HepG2 (cell line): ENCODE measurements around the gene MAP2K7. TPM values are rescaled to one million over a fixed set of nuclear protein-coding genes. Genes with fewer than 3 reads are reported as not detected.

ENCODE experiments used
- ATAC-seq: fragments of 200-7000 bp; cut with Tn5 transposase; 3 replicates; pipeline ENCODE4 v1.9.1; 2020; ENCODE audit warnings: mild to moderate bottlenecking, moderate library complexity
- BruUV-seq: library from RNA; stranded (reverse); fragments of 400-500 nt; replicated peaks from 2 replicates; lab custom pipeline; 2021; lab: Mats Ljungman, UMichigan
- CTCF ChIA-PET: fragments of 300-600 bp; formaldehyde crosslinking; extraction: SDS; loops from one replicate; lab custom pipeline; 2021; ENCODE audit warnings: low total read pairs, inconsistent platforms, low intra/inter-chr PET ratio; lab: Yijun Ruan, JAX
- POLR2A ChIA-PET: fragments of 350-600 bp; sonication (Branson Sonifier 250); formaldehyde crosslinking; loops from one replicate; lab custom pipeline; 2020; ENCODE audit warnings: antibody characterized with exemption, inconsistent platforms; lab: Yijun Ruan, JAX
- DNase-seq: peaks from one replicate; pipeline ENCODE4 v3.0.0-alpha.2; 2015; ENCODE audit warnings: low spot score
- FAIRE-seq: peaks from 3 replicates; lab custom pipeline; 2011; peaks lifted over from hg19 to GRCh38; lab: Jason Lieb, UNC
- H2AFZ ChIP-seq: one replicate; pipeline ENCODE4 v1.6.1; 2011; ENCODE audit warnings: low read length, inconsistent platforms
- H3K27ac ChIP-seq: fragments of 300-600 bp; 3 replicates; pipeline ENCODE4 v1.8.0; 2011; ENCODE audit warnings: mixed run types, mild to moderate bottlenecking, mixed read lengths, low read length, inconsistent platforms; ENCODE audit not compliant: insufficient read depth; ENCODE audit errors: extremely low read length
- H3K27me3 ChIP-seq, 2 experiments: fragments of 200-600 bp in 1 of 2; 2 replicates in 1 of 2; 3 replicates in 1 of 2; pipeline versions ENCODE4 v1.6.0 to v1.8.0; 2011; ENCODE audit warnings: low read length in 2 of 2, mild to moderate bottlenecking in 2 of 2, moderate library complexity in 2 of 2, inconsistent platforms in 1 of 2; ENCODE audit not compliant: insufficient read depth in 2 of 2, control insufficient read depth in 1 of 2
- H3K36me3 ChIP-seq, 2 experiments: fragments of 200-600 bp in 1 of 2; replicated peaks in 1 of 2; 2 replicates in 1 of 2; 3 replicates in 1 of 2; pipeline versions ENCODE4 v1.5.1 to v1.8.0; 2011; ENCODE audit warnings: low read length in 2 of 2, inconsistent platforms in 1 of 2; ENCODE audit not compliant: insufficient read depth in 2 of 2, control insufficient read depth in 1 of 2
- H3K4me1 ChIP-seq: 2 replicates; pipeline ENCODE4 v1.5.1; 2012; ENCODE audit warnings: low read length, inconsistent platforms; ENCODE audit not compliant: insufficient read depth
- H3K4me2 ChIP-seq: 2 replicates; pipeline ENCODE4 v1.6.0; 2011; ENCODE audit warnings: low read depth, low read length, inconsistent platforms
- H3K4me3 ChIP-seq, 3 experiments: fragments of 200-600 bp in 1 of 3; sonication (generic), shearing (Covaris generic) in 1 of 3; replicated peaks in 1 of 3; 2 replicates each; pipeline ENCODE4 v1.5.1; 2011 to 2016; ENCODE audit warnings: low read length in 3 of 3, inconsistent platforms in 2 of 3, low read depth in 2 of 3, mild to moderate bottlenecking in 2 of 3, control low read depth in 1 of 3, mixed read lengths in 1 of 3; ENCODE audit not compliant: insufficient read depth in 1 of 3
- H3K79me2 ChIP-seq: one replicate; pipeline ENCODE4 v1.6.1; 2011; ENCODE audit warnings: low read length, inconsistent platforms; ENCODE audit not compliant: insufficient read depth
- H3K9ac ChIP-seq: 2 replicates; pipeline ENCODE4 v1.6.0; 2011; ENCODE audit warnings: mild to moderate bottlenecking, low read depth, low read length, inconsistent platforms; ENCODE audit not compliant: insufficient read depth
- H3K9me3 ChIP-seq: 2 replicates; pipeline ENCODE4 v1.5.1; 2012; ENCODE audit warnings: mild to moderate bottlenecking, low read length
- H4K20me1 ChIP-seq: 2 replicates; pipeline ENCODE4 v1.6.0; 2011; ENCODE audit warnings: inconsistent platforms, mild to moderate bottlenecking, low read length, moderate library complexity; ENCODE audit not compliant: insufficient read depth
- ATF7-NPFF ChIP-seq: sonication (generic); formaldehyde crosslinking; IDR thresholded peaks from 2 replicates; pipeline ENCODE4 v1.8.1; 2023; ENCODE audit warnings: mild to moderate bottlenecking, low read depth, missing genetic modification reagents, moderate library complexity
- CEBPG ChIP-seq: IDR thresholded peaks from 2 replicates; pipeline ENCODE4 v1.6.1; 2016
- ESRRA ChIP-seq: sonication (generic); formaldehyde crosslinking; IDR thresholded peaks from 2 replicates; pipeline ENCODE4 v1.5.1; 2020; ENCODE audit warnings: mild to moderate bottlenecking, low read depth, missing genetic modification reagents
- MYC ChIP-seq: sonication (generic); formaldehyde crosslinking; IDR thresholded peaks from 2 replicates; pipeline ENCODE4 v1.9.0; 2021; ENCODE audit warnings: missing genetic modification reagents, borderline replicate concordance
- NCOA1 ChIP-seq: sonication (generic); formaldehyde crosslinking; IDR thresholded peaks from 2 replicates; pipeline ENCODE4 v1.9.0; 2021; ENCODE audit warnings: missing genetic modification reagents
- SMARCC2 ChIP-seq: fragments of 450-650 bp; IDR thresholded peaks from 2 replicates; pipeline ENCODE4 v1.6.1; 2017; ENCODE audit warnings: antibody characterized with exemption, mild to moderate bottlenecking
- SP1 ChIP-seq, 2 experiments: fragments of 450-650 bp in 1 of 2; sonication (generic) in 1 of 2; formaldehyde crosslinking in 1 of 2; IDR thresholded peaks; 2 replicates each; pipeline versions ENCODE4 v1.4.0 to v1.6.1; 2016 to 2020; ENCODE audit warnings: missing genetic modification reagents in 1 of 2
- ZKSCAN8 ChIP-seq: IDR thresholded peaks from 2 replicates; pipeline ENCODE4 v1.6.1; 2016; ENCODE audit warnings: borderline replicate concordance, missing genetic modification reagents, missing compliant biosample characterization
- ZNF224 ChIP-seq: sonication (generic); formaldehyde crosslinking; IDR thresholded peaks from 2 replicates; pipeline ENCODE4 v1.5.0; 2020; ENCODE audit warnings: mild to moderate bottlenecking, missing genetic modification reagents
- ZNF263 ChIP-seq: sonication (generic); formaldehyde crosslinking; IDR thresholded peaks from 2 replicates; pipeline ENCODE4 v1.4.0; 2020; ENCODE audit warnings: missing genetic modification reagents
- ZNF672 ChIP-seq: sonication (generic); formaldehyde crosslinking; IDR thresholded peaks from 2 replicates; pipeline ENCODE4 v1.8.1; 2022; ENCODE audit warnings: missing genetic modification reagents
- ZNF780A ChIP-seq: sonication (generic); formaldehyde crosslinking; IDR thresholded peaks from 2 replicates; pipeline ENCODE4 v1.8.0; 2022; ENCODE audit warnings: mild to moderate bottlenecking, missing genetic modification reagents, moderate library complexity
- ZNF891 ChIP-seq: sonication (generic); formaldehyde crosslinking; IDR thresholded peaks from 2 replicates; pipeline ENCODE4 v1.5.0; 2020; ENCODE audit warnings: mild to moderate bottlenecking, missing genetic modification reagents
- WGBS: methylation state at CpG from one replicate; pipeline ENCODE4 v1.1.6; 2017; ENCODE audit warnings: low lambda C conversion rate; 5-methylcytosine and 5-hydroxymethylcytosine counted together
- in situ Hi-C: cut with HindIII; loops from 2 replicates; pipeline ENCODE4 v1.10.0; 2017; ENCODE audit warnings: low pct_unique_long_range_greater_than_20kb; ENCODE audit not compliant: extremely low pct_ligation_motif_present
- intact Hi-C: fragments of 100-400 bp; cut with micrococcal nuclease; formaldehyde crosslinking; loops from one replicate; pipeline ENCODE4 v1.10.0; 2022; ENCODE audit not compliant: unreplicated experiment
- polyA plus RNA-seq, 8 experiments: library from polyadenylated mRNA; depleted of rRNA in 3 of 8; stranded (reverse) in 7 of 8; unstranded in 1 of 8; fragments of >200 nt; fragmentation: Illumina TruSeq in 4 of 8; extraction: Trizol in 4 of 8; gene quantifications; 2 replicates each; pipeline versions ENCODE4 v1.2.1 to v1.2.3, GENCODE V29; 2011 to 2016; ENCODE audit warnings: low read depth in 4 of 8, missing spikeins in 1 of 8, mixed read lengths in 1 of 8; ENCODE audit not compliant: insufficient read depth in 1 of 8
- total RNA-seq, 5 experiments: library from RNA; depleted of rRNA; stranded (reverse); fragments of >200 nt; fragmentation: Illumina TruSeq; extraction: Trizol; gene quantifications; 2 replicates each; pipeline ENCODE4 v1.2.3, GENCODE V29; 2016; ENCODE audit warnings: low read depth in 1 of 5
- TF ChIP-seq, protein P1 (sequence below): sonication (generic); formaldehyde crosslinking; IDR thresholded peaks from 2 replicates; pipeline ENCODE4 v1.5.1; 2020; ENCODE audit warnings: mild to moderate bottlenecking, missing genetic modification reagents, borderline replicate concordance
- TF ChIP-seq, protein P2 (sequence below): sonication (generic); formaldehyde crosslinking; conservative IDR thresholded peaks from 2 replicates; pipeline ENCODE4 v1.8.1; 2023; ENCODE audit warnings: missing genetic modification reagents
- TF ChIP-seq, protein P3 (sequence below): sonication (generic); formaldehyde crosslinking; IDR thresholded peaks from 2 replicates; pipeline ENCODE4 v1.5.1; 2020; ENCODE audit warnings: mild to moderate bottlenecking, moderate library complexity, missing genetic modification reagents

The MAP2K7 gene
- total and polyA plus RNA-seq, 2 of the 13 experiments (the other 11 are each of a cell fraction or from before 2014, with no cell fraction given): 9.0 to 10.8 TPM

DNA sequence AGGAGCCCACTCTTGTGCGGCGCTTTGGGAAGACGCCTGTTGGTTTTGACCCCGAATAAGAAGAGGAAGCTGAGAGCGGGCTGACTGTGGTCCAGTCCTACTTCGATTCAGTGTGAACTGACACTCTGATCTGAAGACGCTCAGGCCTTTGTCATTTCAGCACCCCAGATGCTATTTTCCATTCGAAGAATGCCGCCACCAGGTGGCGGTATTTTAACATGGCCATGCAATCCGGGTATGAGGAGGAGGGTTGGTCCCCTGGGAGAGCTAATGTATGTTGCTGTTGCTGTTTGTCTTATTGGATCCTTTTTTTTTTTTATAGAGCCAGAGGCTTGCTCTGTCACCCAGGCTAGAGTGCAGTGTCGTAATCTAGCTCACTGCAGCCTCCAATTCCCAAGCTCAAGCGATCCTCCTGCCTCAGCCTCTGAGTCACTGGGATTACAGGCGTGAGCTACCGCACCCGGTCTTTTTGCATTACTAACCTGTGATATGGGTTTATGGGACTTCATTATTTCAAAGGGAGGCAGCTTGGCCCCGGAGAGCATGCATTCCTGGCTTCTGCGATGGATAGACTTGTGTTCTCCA, 40.6 kb downstream of the MAP2K7 start:
- 30% methylated on average over 16 of the region's 18 CpGs for whole genome bisulfite sequencing
- intact Hi-C loops: loop anchor here (2.0 kb wide), 1 partner anchor 59 kb away; no protein-coding TSS in a partner anchor
- TF ChIP-seq ZKSCAN8 (CRISPR knock-in tag) (no peak; the same call in 1 of the 2 replicates), ZNF780A (CRISPR knock-in tag) (no peak), ZNF224 (CRISPR knock-in tag) (no peak; the same call in 1 of the 2 replicates), NCOA1 (CRISPR knock-in tag) (no peak), ATF7-NPFF (CRISPR knock-in tag) (0 out of 2 replicates have a peak, but pooled peaks have one; percentile 15), ZNF891 (no peak), ZNF672 (CRISPR knock-in tag) (no peak), ESRRA (CRISPR knock-in tag) (no peak), MYC (CRISPR knock-in tag) (no peak), SMARCC2 (no peak), CEBPG (CRISPR knock-in tag) (peak; percentile 17; the same call in 1 of the 2 replicates), ZNF263 (CRISPR knock-in tag) (0 out of 2 replicates have a peak, but pooled peaks have one; percentile 2), SP1 (IDR thresholded peaks at IDR 0.05) (no peak), SP1 (CRISPR knock-in tag; IDR thresholded peaks at IDR 0.05) (no peak)
- TF ChIP-seq, protein P1, sequence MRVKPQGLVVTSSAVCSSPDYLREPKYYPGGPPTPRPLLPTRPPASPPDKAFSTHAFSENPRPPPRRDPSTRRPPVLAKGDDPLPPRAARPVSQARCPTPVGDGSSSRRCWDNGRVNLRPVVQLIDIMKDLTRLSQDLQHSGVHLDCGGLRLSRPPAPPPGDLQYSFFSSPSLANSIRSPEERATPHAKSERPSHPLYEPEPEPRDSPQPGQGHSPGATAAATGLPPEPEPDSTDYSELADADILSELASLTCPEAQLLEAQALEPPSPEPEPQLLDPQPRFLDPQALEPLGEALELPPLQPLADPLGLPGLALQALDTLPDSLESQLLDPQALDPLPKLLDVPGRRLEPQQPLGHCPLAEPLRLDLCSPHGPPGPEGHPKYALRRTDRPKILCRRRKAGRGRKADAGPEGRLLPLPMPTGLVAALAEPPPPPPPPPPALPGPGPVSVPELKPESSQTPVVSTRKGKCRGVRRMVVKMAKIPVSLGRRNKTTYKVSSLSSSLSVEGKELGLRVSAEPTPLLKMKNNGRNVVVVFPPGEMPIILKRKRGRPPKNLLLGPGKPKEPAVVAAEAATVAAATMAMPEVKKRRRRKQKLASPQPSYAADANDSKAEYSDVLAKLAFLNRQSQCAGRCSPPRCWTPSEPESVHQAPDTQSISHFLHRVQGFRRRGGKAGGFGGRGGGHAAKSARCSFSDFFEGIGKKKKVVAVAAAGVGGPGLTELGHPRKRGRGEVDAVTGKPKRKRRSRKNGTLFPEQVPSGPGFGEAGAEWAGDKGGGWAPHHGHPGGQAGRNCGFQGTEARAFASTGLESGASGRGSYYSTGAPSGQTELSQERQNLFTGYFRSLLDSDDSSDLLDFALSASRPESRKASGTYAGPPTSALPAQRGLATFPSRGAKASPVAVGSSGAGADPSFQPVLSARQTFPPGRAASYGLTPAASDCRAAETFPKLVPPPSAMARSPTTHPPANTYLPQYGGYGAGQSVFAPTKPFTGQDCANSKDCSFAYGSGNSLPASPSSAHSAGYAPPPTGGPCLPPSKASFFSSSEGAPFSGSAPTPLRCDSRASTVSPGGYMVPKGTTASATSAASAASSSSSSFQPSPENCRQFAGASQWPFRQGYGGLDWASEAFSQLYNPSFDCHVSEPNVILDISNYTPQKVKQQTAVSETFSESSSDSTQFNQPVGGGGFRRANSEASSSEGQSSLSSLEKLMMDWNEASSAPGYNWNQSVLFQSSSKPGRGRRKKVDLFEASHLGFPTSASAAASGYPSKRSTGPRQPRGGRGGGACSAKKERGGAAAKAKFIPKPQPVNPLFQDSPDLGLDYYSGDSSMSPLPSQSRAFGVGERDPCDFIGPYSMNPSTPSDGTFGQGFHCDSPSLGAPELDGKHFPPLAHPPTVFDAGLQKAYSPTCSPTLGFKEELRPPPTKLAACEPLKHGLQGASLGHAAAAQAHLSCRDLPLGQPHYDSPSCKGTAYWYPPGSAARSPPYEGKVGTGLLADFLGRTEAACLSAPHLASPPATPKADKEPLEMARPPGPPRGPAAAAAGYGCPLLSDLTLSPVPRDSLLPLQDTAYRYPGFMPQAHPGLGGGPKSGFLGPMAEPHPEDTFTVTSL: no peak
- TF ChIP-seq, protein P2, sequence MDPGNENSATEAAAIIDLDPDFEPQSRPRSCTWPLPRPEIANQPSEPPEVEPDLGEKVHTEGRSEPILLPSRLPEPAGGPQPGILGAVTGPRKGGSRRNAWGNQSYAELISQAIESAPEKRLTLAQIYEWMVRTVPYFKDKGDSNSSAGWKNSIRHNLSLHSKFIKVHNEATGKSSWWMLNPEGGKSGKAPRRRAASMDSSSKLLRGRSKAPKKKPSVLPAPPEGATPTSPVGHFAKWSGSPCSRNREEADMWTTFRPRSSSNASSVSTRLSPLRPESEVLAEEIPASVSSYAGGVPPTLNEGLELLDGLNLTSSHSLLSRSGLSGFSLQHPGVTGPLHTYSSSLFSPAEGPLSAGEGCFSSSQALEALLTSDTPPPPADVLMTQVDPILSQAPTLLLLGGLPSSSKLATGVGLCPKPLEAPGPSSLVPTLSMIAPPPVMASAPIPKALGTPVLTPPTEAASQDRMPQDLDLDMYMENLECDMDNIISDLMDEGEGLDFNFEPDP: 0 out of 2 replicates have a peak, but pooled peaks have one; percentile 57
- TF ChIP-seq, protein P3, sequence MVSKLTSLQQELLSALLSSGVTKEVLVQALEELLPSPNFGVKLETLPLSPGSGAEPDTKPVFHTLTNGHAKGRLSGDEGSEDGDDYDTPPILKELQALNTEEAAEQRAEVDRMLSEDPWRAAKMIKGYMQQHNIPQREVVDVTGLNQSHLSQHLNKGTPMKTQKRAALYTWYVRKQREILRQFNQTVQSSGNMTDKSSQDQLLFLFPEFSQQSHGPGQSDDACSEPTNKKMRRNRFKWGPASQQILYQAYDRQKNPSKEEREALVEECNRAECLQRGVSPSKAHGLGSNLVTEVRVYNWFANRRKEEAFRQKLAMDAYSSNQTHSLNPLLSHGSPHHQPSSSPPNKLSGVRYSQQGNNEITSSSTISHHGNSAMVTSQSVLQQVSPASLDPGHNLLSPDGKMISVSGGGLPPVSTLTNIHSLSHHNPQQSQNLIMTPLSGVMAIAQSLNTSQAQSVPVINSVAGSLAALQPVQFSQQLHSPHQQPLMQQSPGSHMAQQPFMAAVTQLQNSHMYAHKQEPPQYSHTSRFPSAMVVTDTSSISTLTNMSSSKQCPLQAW (CRISPR knock-in tag): no peak

More for the DNA sequence above, 40.6 kb downstream of the MAP2K7 start:
- H4K20me1 ChIP-seq: no peaks in the 10 kb centered on the region
- H3K4me2 ChIP-seq: peak overlapping the region; percentile 99
- peak overlapping the region; percentile 56 to 76 (median 65) for H3K4me3 ChIP-seq
- H3K36me3 ChIP-seq: peaks cover 7 to 20% of the 10 kb centered on the region in 2 experiments; a peak in 4 of 5 replicates
- peak; percentile 61 for ATAC-seq
- no peaks in the 10 kb centered on the region for H3K9me3 ChIP-seq
- H3K4me1 ChIP-seq: peaks cover 38% of the 10 kb centered on the region
- FAIRE-seq: no peak
- in situ Hi-C loops: no loop called here
- ChIA-PET POLR2A (interaction anchor here (0.9 to 2.8 kb wide), 34 partner anchors 8 to 480 kb away, joined by 3 to 85 read pairs (median 6); partner anchors contain the start of genes ELAVL1, MAP2K7 and SNAPC2), CTCF (interaction anchor here (0.7 to 1.8 kb wide), 3 partner anchors 58 to 396 kb away, joined by 3 to 7 read pairs (median 3); no protein-coding TSS in a partner anchor)
- H3K27ac ChIP-seq: peak overlapping the region; percentile 77
- H2AFZ ChIP-seq: no peak overlapping the region
- H3K9ac ChIP-seq: peak overlapping the region; percentile 82
- peaks cover 32% of the 10 kb centered on the region for H3K79me2 ChIP-seq
- peaks cover 0 to 3% of the 10 kb centered on the region in 2 experiments; a peak in 1 of 5 replicates for H3K27me3 ChIP-seq
- TSS peak; percentile 95 for BruUV-seq
- peak; percentile 86 for DNase-seq
